H9 (cell line): Measurements from ENCODE around the gene PELI2. TPM values are rescaled to one million over a fixed set of nuclear protein-coding genes. Genes with fewer than 3 reads are reported as not detected.

ENCODE experiments used
- DNase-seq: peaks from one replicate; pipeline ENCODE4 v3.0.0-alpha.2; 2017
- H2AFZ ChIP-seq: one replicate; pipeline ENCODE4 v1.6.1; 2013; ENCODE audit warnings: mild to moderate bottlenecking, low read length, control low read depth, moderate library complexity
- H2AK5ac ChIP-seq: 2 replicates; pipeline ENCODE4 v1.6.1; 2013; ENCODE audit warnings: low read length, control low read depth, mixed read lengths; ENCODE audit not compliant: insufficient read length
- H2BK120ac ChIP-seq: one replicate; pipeline ENCODE4 v1.6.1; 2013; ENCODE audit warnings: low read depth, mild to moderate bottlenecking, low read length, control low read depth, inconsistent platforms; ENCODE audit not compliant: poor library complexity, severe bottlenecking
- H2BK12ac ChIP-seq: 2 replicates; pipeline ENCODE4 v1.6.1; 2013; ENCODE audit warnings: low read length, control low read depth, mixed read lengths, low read depth; ENCODE audit not compliant: insufficient read length
- H2BK15ac ChIP-seq: 2 replicates; pipeline ENCODE4 v1.6.1; 2013; ENCODE audit warnings: low read depth, low read length, control low read depth
- H2BK20ac ChIP-seq: one replicate; pipeline ENCODE4 v1.6.1; 2013; ENCODE audit warnings: low read depth, mild to moderate bottlenecking, low read length, control low read depth, inconsistent platforms; ENCODE audit not compliant: poor library complexity, severe bottlenecking
- H2BK5ac ChIP-seq: 2 replicates; pipeline ENCODE4 v1.6.1; 2013; ENCODE audit warnings: low read length, control low read depth, mixed read lengths; ENCODE audit not compliant: insufficient read length
- H3K14ac ChIP-seq: 2 replicates; pipeline ENCODE4 v1.6.1; 2013; ENCODE audit warnings: low read length, control low read depth; ENCODE audit not compliant: insufficient read depth
- H3K18ac ChIP-seq: 2 replicates; pipeline ENCODE4 v1.6.1; 2013; ENCODE audit warnings: low read depth, mild to moderate bottlenecking, mixed read lengths, low read length, control low read depth; ENCODE audit not compliant: insufficient read length
- H3K23ac ChIP-seq: 2 replicates; pipeline ENCODE4 v1.6.1; 2013; ENCODE audit warnings: low read length, control low read depth, mixed read lengths, low read depth; ENCODE audit not compliant: insufficient read length
- H3K23me2 ChIP-seq: 2 replicates; pipeline ENCODE4 v1.6.1; 2013; ENCODE audit warnings: low read depth, mild to moderate bottlenecking, mixed read lengths, low read length, control low read depth; ENCODE audit not compliant: insufficient read length, poor library complexity, severe bottlenecking
- H3K27ac ChIP-seq: 2 replicates; pipeline ENCODE4 v1.5.1; 2013; ENCODE audit warnings: low read length, control low read depth, mixed read lengths, low read depth; ENCODE audit not compliant: insufficient read length
- H3K27me3 ChIP-seq: 2 replicates; pipeline ENCODE4 v1.6.1; 2013; ENCODE audit warnings: low read length, control low read depth, inconsistent platforms; ENCODE audit not compliant: insufficient read depth
- H3K4ac ChIP-seq: 2 replicates; pipeline ENCODE4 v1.6.1; 2013; ENCODE audit warnings: low read depth, mild to moderate bottlenecking, control low read depth, inconsistent platforms, low read length, moderate library complexity
- H3K4me1 ChIP-seq: 2 replicates; pipeline ENCODE4 v1.6.1; 2013; ENCODE audit warnings: low read length, control low read depth, inconsistent platforms; ENCODE audit not compliant: insufficient read depth
- H3K4me2 ChIP-seq: 2 replicates; pipeline ENCODE4 v1.6.1; 2013; ENCODE audit warnings: low read length, control low read depth, mixed read lengths; ENCODE audit not compliant: insufficient read length, insufficient read depth
- H3K56ac ChIP-seq: 2 replicates; pipeline ENCODE4 v1.6.1; 2013; ENCODE audit warnings: low read depth, mild to moderate bottlenecking, mixed read lengths, low read length, control low read depth; ENCODE audit not compliant: insufficient read length
- H3K79me1 ChIP-seq: 2 replicates; pipeline ENCODE4 v1.6.1; 2013; ENCODE audit warnings: low read depth, mild to moderate bottlenecking, moderate library complexity, low read length, control low read depth, inconsistent platforms; ENCODE audit not compliant: insufficient read depth, poor library complexity, severe bottlenecking
- H3K79me2 ChIP-seq: 2 replicates; pipeline ENCODE4 v1.6.1; 2013; ENCODE audit warnings: low read length, control low read depth, inconsistent platforms; ENCODE audit not compliant: insufficient read depth
- H3K9ac ChIP-seq: 2 replicates; pipeline ENCODE4 v1.6.1; 2013; ENCODE audit warnings: low read length, control low read depth, mixed read lengths; ENCODE audit not compliant: insufficient read length; ENCODE audit errors: extremely low read depth
- H3K9me3 ChIP-seq: one replicate; pipeline ENCODE4 v1.6.1; 2013; ENCODE audit warnings: low read depth, low read length, inconsistent platforms; ENCODE audit not compliant: control insufficient read depth
- H3T11ph ChIP-seq: one replicate; pipeline ENCODE4 v1.6.1; 2013; ENCODE audit warnings: mild to moderate bottlenecking, low read length, control low read depth, inconsistent platforms
- H4K20me1 ChIP-seq: one replicate; pipeline ENCODE4 v1.6.1; 2013; ENCODE audit not compliant: control insufficient read depth, insufficient read length, insufficient read depth
- H4K5ac ChIP-seq: 2 replicates; pipeline ENCODE4 v1.6.1; 2013; ENCODE audit warnings: low read depth, mild to moderate bottlenecking, mixed read lengths, low read length, control low read depth; ENCODE audit not compliant: insufficient read length
- H4K8ac ChIP-seq: replicated peaks from 2 replicates; pipeline ENCODE4 v1.6.1; 2013; ENCODE audit warnings: low read length, control low read depth, mixed read lengths, low read depth; ENCODE audit not compliant: insufficient read length
- H4K91ac ChIP-seq: 2 replicates; pipeline ENCODE4 v1.6.1; 2013; ENCODE audit warnings: low read depth, mild to moderate bottlenecking, moderate library complexity, mixed read lengths, low read length, control low read depth; ENCODE audit not compliant: insufficient read length
- H3K27ac Mint-ChIP-seq, 3 experiments: 2 replicates in 2 of 3; 3 replicates in 1 of 3; pipeline ENCODE4 v1.8.0; 2020 to 2021; ENCODE audit warnings: mixed read lengths in 3 of 3, mild to moderate bottlenecking in 1 of 3, moderate library complexity in 1 of 3
- H3K27me3 Mint-ChIP-seq: 2 replicates; pipeline ENCODE4 v1.8.0; 2021; ENCODE audit warnings: low read depth, mild to moderate bottlenecking, moderate library complexity, mixed read lengths
- H3K36me3 Mint-ChIP-seq, 3 experiments: 2 replicates in 2 of 3; 3 replicates in 1 of 3; pipeline ENCODE4 v1.8.0; 2020 to 2021; ENCODE audit warnings: low read depth in 3 of 3, mixed read lengths in 3 of 3; ENCODE audit not compliant: insufficient read depth in 1 of 3
- H3K4me1 Mint-ChIP-seq, 2 experiments: 2 replicates each; pipeline ENCODE4 v1.8.0; 2020; ENCODE audit warnings: mixed read lengths in 2 of 2
- H3K4me3 Mint-ChIP-seq, 2 experiments: 2 replicates in 1 of 2; 3 replicates in 1 of 2; pipeline ENCODE4 v1.8.0; 2020 to 2021; ENCODE audit warnings: mild to moderate bottlenecking in 2 of 2, mixed read lengths in 2 of 2, moderate library complexity in 1 of 2
- H3K9me3 Mint-ChIP-seq, 2 experiments: 2 replicates in 1 of 2; 3 replicates in 1 of 2; pipeline ENCODE4 v1.8.0; 2020; ENCODE audit warnings: mild to moderate bottlenecking in 2 of 2, mixed read lengths in 2 of 2, moderate library complexity in 1 of 2
- WGBS: extraction: QIAGEN DNeasy Blood & Tissue Kit; methylation state at CpG from one replicate; pipeline ENCODE4 v1.1.7; 2013; ENCODE audit warnings: missing lambda C conversion rate, low lambda C conversion rate, mixed read lengths; ENCODE audit not compliant: insufficient read length; ENCODE audit errors: extremely low coverage; 5-methylcytosine and 5-hydroxymethylcytosine counted together
- total RNA-seq: library from RNA; stranded (reverse); gene quantifications from 2 replicates; pipeline ENCODE4 v1.2.1, GENCODE V29; 2021
- TF ChIP-seq, protein P1 (sequence below): fragments of 200-600 bp; sonication (generic); conservative IDR thresholded peaks from 3 replicates; pipeline ENCODE4 v1.8.0; 2021; ENCODE audit warnings: antibody characterized with exemption, mild to moderate bottlenecking

Gene PELI2
- total RNA-seq, 1 experiment from 2014 or later, result 18.0 TPM

DNA sequence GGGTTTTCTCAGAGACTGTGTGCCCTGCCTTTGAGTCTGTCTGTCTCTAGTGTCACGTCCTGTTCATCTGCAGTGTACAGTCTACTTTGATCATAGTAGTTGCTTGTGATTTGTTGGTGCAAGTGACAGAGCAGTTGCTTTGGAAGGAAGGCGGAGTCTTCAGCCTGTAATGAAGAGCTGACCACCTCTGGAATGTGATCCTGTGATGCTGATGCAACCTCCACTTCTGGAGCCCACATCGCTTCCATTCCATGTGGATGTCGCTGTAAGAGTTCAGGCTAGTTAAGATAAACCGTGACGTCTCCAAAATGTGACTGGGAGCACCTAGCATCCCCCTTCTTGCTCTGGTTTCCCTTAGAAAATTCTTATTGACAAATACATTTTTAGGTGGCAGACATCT, 51.8 kb downstream of the PELI2 start:
- Histone ChIP-seq H3K4me2 (no peak overlapping the region), H3K23me2 (no peaks in the 10 kb centered on the region), H3K4ac (no peak overlapping the region), H3K18ac (no peak overlapping the region), H3K4me1 (no peaks in the 10 kb centered on the region), H4K91ac (no peak overlapping the region), H2BK5ac (no peak overlapping the region), H3T11ph (no peak overlapping the region), H3K23ac (no peak overlapping the region), H3K9me3 (no peaks in the 10 kb centered on the region), H3K56ac (no peak overlapping the region), H4K20me1 (no peaks in the 10 kb centered on the region), H2BK20ac (no peak overlapping the region), H3K27me3 (no peaks in the 10 kb centered on the region), H2BK120ac (no peak overlapping the region), H3K14ac (no peak overlapping the region), H4K8ac (no peak overlapping the region), H2BK12ac (no peak overlapping the region), H2BK15ac (no peak overlapping the region), H2AFZ (no peak overlapping the region), H3K9ac (no peak overlapping the region), H3K79me1 (peaks cover 3% of the 10 kb centered on the region), H3K79me2 (peaks cover 1% of the 10 kb centered on the region; the same call in 1 of the 2 replicates), H4K5ac (no peak overlapping the region), H3K27ac (no peak overlapping the region), H2AK5ac (no peak overlapping the region)
- TF ChIP-seq, protein P1, sequence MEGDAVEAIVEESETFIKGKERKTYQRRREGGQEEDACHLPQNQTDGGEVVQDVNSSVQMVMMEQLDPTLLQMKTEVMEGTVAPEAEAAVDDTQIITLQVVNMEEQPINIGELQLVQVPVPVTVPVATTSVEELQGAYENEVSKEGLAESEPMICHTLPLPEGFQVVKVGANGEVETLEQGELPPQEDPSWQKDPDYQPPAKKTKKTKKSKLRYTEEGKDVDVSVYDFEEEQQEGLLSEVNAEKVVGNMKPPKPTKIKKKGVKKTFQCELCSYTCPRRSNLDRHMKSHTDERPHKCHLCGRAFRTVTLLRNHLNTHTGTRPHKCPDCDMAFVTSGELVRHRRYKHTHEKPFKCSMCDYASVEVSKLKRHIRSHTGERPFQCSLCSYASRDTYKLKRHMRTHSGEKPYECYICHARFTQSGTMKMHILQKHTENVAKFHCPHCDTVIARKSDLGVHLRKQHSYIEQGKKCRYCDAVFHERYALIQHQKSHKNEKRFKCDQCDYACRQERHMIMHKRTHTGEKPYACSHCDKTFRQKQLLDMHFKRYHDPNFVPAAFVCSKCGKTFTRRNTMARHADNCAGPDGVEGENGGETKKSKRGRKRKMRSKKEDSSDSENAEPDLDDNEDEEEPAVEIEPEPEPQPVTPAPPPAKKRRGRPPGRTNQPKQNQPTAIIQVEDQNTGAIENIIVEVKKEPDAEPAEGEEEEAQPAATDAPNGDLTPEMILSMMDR, result no peak
- peak overlapping the region; percentile 17 to 36 (median 32); a peak in 2 of 7 replicates for H3K27ac Mint-ChIP-seq
- H3K9me3 Mint-ChIP-seq, result peaks cover 6 to 21% of the 10 kb centered on the region in 2 experiments
- H3K4me3 Mint-ChIP-seq, result no peak overlapping the region
- H3K4me1 Mint-ChIP-seq, result peaks cover 18 to 36% of the 10 kb centered on the region in 2 experiments
- WGBS, result no CpG with 5 or more reads among the region's 6 CpGs
- H3K36me3 Mint-ChIP-seq, result peaks cover 2 to 24% (median 8%) of the 10 kb centered on the region in 3 experiments; a peak in 6 of 7 replicates
- no peaks in the 10 kb centered on the region for H3K27me3 Mint-ChIP-seq
- no peak for DNase-seq
